ENCODE results near the gene PACSIN1. TPM values are rescaled to one million over a fixed set of nuclear protein-coding genes. Genes with fewer than 3 reads are reported as not detected.
A peak's percentile ranks its signal among the peaks of the same experiment; 100 is the strongest.

PACSIN1 gene
- polyA plus RNA-seq, 1 donor from 2014 or later = 3.1 TPM

DNA sequence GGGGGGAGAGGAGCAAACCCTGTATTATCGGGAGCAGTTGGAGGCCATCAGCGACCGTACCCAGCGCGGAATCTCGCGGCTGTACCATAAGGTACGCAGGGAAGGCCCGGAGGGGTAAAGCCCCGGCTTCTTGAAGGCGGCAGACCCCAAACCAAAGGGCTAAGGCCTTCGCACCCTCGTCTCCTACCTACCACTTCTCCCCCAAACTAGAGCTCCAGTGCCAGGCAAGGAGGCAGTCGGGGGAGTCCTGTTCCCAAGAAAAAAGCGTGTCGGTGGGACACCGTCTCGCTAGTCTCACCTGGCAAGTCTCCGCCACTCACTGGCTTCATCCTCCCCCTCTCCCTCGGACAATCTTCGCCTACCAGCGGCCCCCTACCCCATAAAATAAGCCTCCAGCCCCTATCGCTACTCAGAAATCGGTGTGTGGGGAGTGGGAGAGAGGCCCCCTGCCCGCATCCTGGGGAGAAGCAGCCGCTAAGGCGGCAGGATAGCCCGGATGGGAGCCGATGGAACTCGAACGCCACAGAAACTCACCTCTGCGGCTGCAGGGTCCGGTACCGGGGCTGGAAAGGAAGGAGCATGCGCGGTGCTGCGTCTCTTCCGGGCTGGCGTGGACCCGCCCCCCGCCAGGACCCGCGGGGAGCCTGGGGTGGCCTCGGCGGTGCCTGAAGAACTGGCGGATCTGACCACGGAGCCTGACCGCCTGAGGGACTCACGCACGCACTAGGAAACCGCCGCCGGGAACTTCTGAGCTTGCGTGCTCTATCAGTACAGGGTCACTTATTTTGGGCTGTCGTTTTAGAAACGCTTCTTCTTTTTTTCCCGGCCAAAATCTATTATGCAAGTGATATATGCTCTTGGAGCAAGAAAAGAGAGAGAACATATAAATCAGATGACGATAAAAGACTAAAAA, 40.1 kb upstream of the PACSIN1 start, which contains the start of gene RPS10:
RPS10 (minus strand) TSS at position 572 of the 913 bp plus-strand sequence. CDS start 848 bp downstream, outside the sequence.
- Histone ChIP-seq H3K9me2 (ENCODE audit: insufficient read depth, low read length) (no peaks in the 10 kb centered on the region), H2AFZ (ENCODE audit: low read depth, low read length) (peak within 1 kb of the TSS; percentile 40), H3K4me2 (ENCODE audit: low read length) (peak within 1 kb of the TSS; percentile 54), H4K20me1 (ENCODE audit: insufficient read depth) (no peaks in the 10 kb centered on the region), H3F3A (ENCODE audit: insufficient read depth, low read length, poor library complexity, severe bottlenecking) (no peaks in the 10 kb centered on the region), H3K27ac (ENCODE audit: low read length) (peak within 1 kb of the TSS; percentile 74), H3K9me3 (ENCODE audit: low read length) (no peaks in the 10 kb centered on the region), H3K4me3 (ENCODE audit: low read length) (peak within 1 kb of the TSS; percentile 94), H3K79me2 (replicated peaks; ENCODE audit: insufficient read depth, low read length) (peaks cover 3% of the 10 kb centered on the region), H3K9ac (ENCODE audit: low read length) (peak within 1 kb of the TSS; percentile 77), H3K27me3 (ENCODE audit: insufficient read depth, low read depth, low read length) (no peaks in the 10 kb centered on the region), H3K36me3 (ENCODE audit: insufficient read depth, low read length) (no peaks in the 10 kb centered on the region)
- TF ChIP-seq, protein P1, sequence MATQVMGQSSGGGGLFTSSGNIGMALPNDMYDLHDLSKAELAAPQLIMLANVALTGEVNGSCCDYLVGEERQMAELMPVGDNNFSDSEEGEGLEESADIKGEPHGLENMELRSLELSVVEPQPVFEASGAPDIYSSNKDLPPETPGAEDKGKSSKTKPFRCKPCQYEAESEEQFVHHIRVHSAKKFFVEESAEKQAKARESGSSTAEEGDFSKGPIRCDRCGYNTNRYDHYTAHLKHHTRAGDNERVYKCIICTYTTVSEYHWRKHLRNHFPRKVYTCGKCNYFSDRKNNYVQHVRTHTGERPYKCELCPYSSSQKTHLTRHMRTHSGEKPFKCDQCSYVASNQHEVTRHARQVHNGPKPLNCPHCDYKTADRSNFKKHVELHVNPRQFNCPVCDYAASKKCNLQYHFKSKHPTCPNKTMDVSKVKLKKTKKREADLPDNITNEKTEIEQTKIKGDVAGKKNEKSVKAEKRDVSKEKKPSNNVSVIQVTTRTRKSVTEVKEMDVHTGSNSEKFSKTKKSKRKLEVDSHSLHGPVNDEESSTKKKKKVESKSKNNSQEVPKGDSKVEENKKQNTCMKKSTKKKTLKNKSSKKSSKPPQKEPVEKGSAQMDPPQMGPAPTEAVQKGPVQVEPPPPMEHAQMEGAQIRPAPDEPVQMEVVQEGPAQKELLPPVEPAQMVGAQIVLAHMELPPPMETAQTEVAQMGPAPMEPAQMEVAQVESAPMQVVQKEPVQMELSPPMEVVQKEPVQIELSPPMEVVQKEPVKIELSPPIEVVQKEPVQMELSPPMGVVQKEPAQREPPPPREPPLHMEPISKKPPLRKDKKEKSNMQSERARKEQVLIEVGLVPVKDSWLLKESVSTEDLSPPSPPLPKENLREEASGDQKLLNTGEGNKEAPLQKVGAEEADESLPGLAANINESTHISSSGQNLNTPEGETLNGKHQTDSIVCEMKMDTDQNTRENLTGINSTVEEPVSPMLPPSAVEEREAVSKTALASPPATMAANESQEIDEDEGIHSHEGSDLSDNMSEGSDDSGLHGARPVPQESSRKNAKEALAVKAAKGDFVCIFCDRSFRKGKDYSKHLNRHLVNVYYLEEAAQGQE (IDR thresholded peaks at IDR 0.05; ENCODE audit: borderline replicate concordance) = peak; percentile 94
- TF ChIP-seq POLR2AphosphoS5 (IDR thresholded peaks at IDR 0.05) = peak; percentile 94
- TF ChIP-seq SMC3 (conservative IDR thresholded peaks at IDR 0.05; ENCODE audit: poor library complexity) = peak; percentile 61
- TF ChIP-seq, protein P2, sequence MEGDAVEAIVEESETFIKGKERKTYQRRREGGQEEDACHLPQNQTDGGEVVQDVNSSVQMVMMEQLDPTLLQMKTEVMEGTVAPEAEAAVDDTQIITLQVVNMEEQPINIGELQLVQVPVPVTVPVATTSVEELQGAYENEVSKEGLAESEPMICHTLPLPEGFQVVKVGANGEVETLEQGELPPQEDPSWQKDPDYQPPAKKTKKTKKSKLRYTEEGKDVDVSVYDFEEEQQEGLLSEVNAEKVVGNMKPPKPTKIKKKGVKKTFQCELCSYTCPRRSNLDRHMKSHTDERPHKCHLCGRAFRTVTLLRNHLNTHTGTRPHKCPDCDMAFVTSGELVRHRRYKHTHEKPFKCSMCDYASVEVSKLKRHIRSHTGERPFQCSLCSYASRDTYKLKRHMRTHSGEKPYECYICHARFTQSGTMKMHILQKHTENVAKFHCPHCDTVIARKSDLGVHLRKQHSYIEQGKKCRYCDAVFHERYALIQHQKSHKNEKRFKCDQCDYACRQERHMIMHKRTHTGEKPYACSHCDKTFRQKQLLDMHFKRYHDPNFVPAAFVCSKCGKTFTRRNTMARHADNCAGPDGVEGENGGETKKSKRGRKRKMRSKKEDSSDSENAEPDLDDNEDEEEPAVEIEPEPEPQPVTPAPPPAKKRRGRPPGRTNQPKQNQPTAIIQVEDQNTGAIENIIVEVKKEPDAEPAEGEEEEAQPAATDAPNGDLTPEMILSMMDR (IDR thresholded peaks at IDR 0.05; ENCODE audit: poor library complexity, severe bottlenecking) = peak; percentile 26
- peak; percentile 92 for TF ChIP-seq TAF1 (IDR thresholded peaks at IDR 0.05; ENCODE audit: low read depth)
- no peak for TF ChIP-seq EZH2 (IDR thresholded peaks at IDR 0.05; ENCODE audit: borderline replicate concordance, insufficient read depth, low read length, poor library complexity, severe bottlenecking)
- TF ChIP-seq EP300 (conservative IDR thresholded peaks at IDR 0.05; ENCODE audit: poor library complexity, severe bottlenecking) = peak; percentile 54
- peak; percentile 57 for TF ChIP-seq RAD21 (conservative IDR thresholded peaks at IDR 0.05)
- peak; percentile 90 for TF ChIP-seq MXI1 (conservative IDR thresholded peaks at IDR 0.05; ENCODE audit: poor library complexity, severe bottlenecking)

DNA sequence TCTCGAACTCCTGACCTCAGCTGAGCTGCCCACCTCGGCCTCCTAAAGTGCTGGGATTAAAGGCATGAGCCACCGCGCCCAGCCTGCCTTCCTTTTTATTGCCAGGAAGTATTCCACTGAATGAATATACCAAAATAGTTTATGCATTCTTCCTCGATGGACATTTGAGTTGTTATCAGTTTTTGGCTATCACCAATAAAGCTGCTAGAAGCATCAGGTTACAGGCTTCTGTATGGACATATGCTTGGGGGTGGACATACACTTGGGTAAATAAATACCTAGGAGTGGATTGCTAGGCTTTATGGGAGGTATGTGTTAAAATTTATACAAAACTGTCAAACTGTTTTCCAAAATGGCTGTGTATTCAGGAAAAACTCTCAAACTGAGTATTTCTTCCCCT, 30.0 kb upstream of the PACSIN1 start:
- Histone ChIP-seq H3K9me2 (ENCODE audit: insufficient read depth, low read length) (no peaks in the 10 kb centered on the region), H4K20me1 (ENCODE audit: insufficient read depth) (no peaks in the 10 kb centered on the region), H3K9ac (ENCODE audit: low read length) (no peak overlapping the region), H3K9me3 (ENCODE audit: low read length) (no peaks in the 10 kb centered on the region), H3K27me3 (ENCODE audit: insufficient read depth, low read depth, low read length) (no peaks in the 10 kb centered on the region), H3F3A (ENCODE audit: insufficient read depth, low read length, poor library complexity, severe bottlenecking) (no peaks in the 10 kb centered on the region), H3K4me2 (ENCODE audit: low read length) (no peak overlapping the region), H3K27ac (ENCODE audit: low read length) (no peak overlapping the region), H3K79me2 (replicated peaks; ENCODE audit: insufficient read depth, low read length) (no peaks in the 10 kb centered on the region), H3K4me3 (ENCODE audit: low read length) (no peak overlapping the region), H3K36me3 (ENCODE audit: insufficient read depth, low read length) (no peaks in the 10 kb centered on the region), H2AFZ (ENCODE audit: low read depth, low read length) (no peak overlapping the region)
- TF ChIP-seq, protein P1 (IDR thresholded peaks at IDR 0.05; ENCODE audit: borderline replicate concordance) = no peak
- no peak for TF ChIP-seq POLR2AphosphoS5 (IDR thresholded peaks at IDR 0.05)
- TF ChIP-seq MXI1 (conservative IDR thresholded peaks at IDR 0.05; ENCODE audit: poor library complexity, severe bottlenecking) = no peak
- TF ChIP-seq, protein P2 (IDR thresholded peaks at IDR 0.05; ENCODE audit: poor library complexity, severe bottlenecking) = no peak
